Heart left ventricle (tissue), 16 donors: ENCODE results near the gene RCC2. TPM values are rescaled to one million over a fixed set of nuclear protein-coding genes. Genes with fewer than 3 reads are reported as not detected.
"Not testable (repeated sequence)": the region's sequence is repeated elsewhere in the genome, so short reads cannot be mapped to it uniquely, and the experiment has no call there.

Experiments
- ATAC-seq, 4 donors: fragments of 200-7000 bp; cut with Tn5 transposase; one replicate each; pipeline ENCODE4 v1.9.1; 2020 to 2022; ENCODE audit warnings: moderate library complexity in 4 of 4, mild to moderate bottlenecking in 3 of 4, moderate number of reproducible peaks in 1 of 4
- DNase-seq, 5 donors: peaks; one replicate each; pipeline ENCODE4 v3.0.0-alpha.2; 2020
- H3K27ac ChIP-seq, 12 donors: fragments of 200-600 bp; sonication (generic) in 4 of 12; one replicate each; pipeline versions ENCODE4 v1.5.0 to v1.8.0; 2016 to 2022; ENCODE audit warnings: mild to moderate bottlenecking in 2 of 12
- H3K27me3 ChIP-seq, 9 donors: fragments of 200-600 bp; sonication (generic) in 2 of 9; one replicate each; pipeline versions ENCODE4 v1.5.1 to v1.8.0; 2016 to 2022; ENCODE audit warnings: mild to moderate bottlenecking in 3 of 9
- H3K36me3 ChIP-seq, 9 donors: fragments of 200-600 bp; sonication (generic) in 2 of 9; one replicate each; pipeline versions ENCODE4 v1.5.0 to v1.8.0; 2018 to 2022; ENCODE audit warnings: mild to moderate bottlenecking in 2 of 9
- H3K4me1 ChIP-seq, 12 donors: fragments of 200-600 bp; sonication (generic) in 4 of 12; one replicate each; pipeline versions ENCODE4 v1.5.0 to v1.8.0; 2016 to 2022; ENCODE audit warnings: mild to moderate bottlenecking in 3 of 12
- H3K4me3 ChIP-seq, 12 donors: fragments of 200-600 bp; sonication (generic) in 4 of 12; one replicate each; pipeline versions ENCODE4 v1.5.0 to v1.8.0; 2017 to 2022; ENCODE audit warnings: mild to moderate bottlenecking in 9 of 12, moderate library complexity in 4 of 12
- H3K9me3 ChIP-seq, 12 donors: fragments of 200-600 bp; sonication (generic) in 4 of 12; one replicate each; pipeline versions ENCODE4 v1.5.0 to v1.8.0; 2016 to 2022; ENCODE audit warnings: mild to moderate bottlenecking in 1 of 12
- CTCF ChIP-seq, 12 donors: fragments of 200-600 bp; sonication (generic) in 4 of 12; IDR thresholded peaks; one replicate each; pipeline versions ENCODE4 v1.5.0 to v1.8.0; 2018 to 2022; ENCODE audit warnings: antibody characterized with exemption in 12 of 12, mild to moderate bottlenecking in 5 of 12
- POLR2A ChIP-seq, 2 donors: fragments of 450-650 bp; IDR thresholded peaks; one replicate each; pipeline ENCODE4 v1.6.1; 2017; ENCODE audit warnings: antibody characterized with exemption in 2 of 2, mild to moderate bottlenecking in 2 of 2, moderate library complexity in 2 of 2
- WGBS, 4 donors: extraction: QIAGEN DNeasy Blood & Tissue Kit in 2 of 4; methylation state at CpG; one replicate each; pipeline versions ENCODE4 v1.1.5 to v1.1.7; 2013 to 2018; 5-methylcytosine and 5-hydroxymethylcytosine counted together
- intact Hi-C, 10 donors: fragments of 100-400 bp; cut with DNase I; formaldehyde crosslinking; loops; one replicate each; pipeline versions ENCODE4 v1.11.1 to v1.14.2; 2022
- polyA plus RNA-seq, 2 donors: library from polyadenylated mRNA; stranded (reverse); fragments of 200-250 nt; gene quantifications; one replicate each; pipeline ENCODE4 v1.2.3, GENCODE V29; 2013
- total RNA-seq, 9 donors: library from RNA; depleted of rRNA in 2 of 9; stranded (reverse); fragments of >200 nt in 2 of 9; fragmentation: NEBNext Ultra II Directional in 3 of 9; extraction: Animal tissue kit (Norgen Biotek cat#: 25700) in 3 of 9; gene quantifications; one replicate each; pipeline versions ENCODE4 v1.1.0 to v1.2.4, GENCODE V29; 2016 to 2023
- donor health status: ischemic (EF 13 %, LVEDD 7.1; RV severe dilation, severe dysfunction).
- donor health status: healthy with polysubstance abuse.
- donor health status: DM: no; HTN: yes; CAD: no.
- donor health status: DM: no; HTN: no; CAD: no.
- donor health status: ischemic (EF 25% LVEDD 6.9; RV normal size, moderate dysfunction).
- donor health status: ischemic (EF 25% LVEDD 5.7; RV mildly dilated, moderate dysfunction).
- donor health status: healthy.
- donor health status: DM: yes; HTN: yes; CAD: no.
- donor health status: ischemic (EF 35%, LVEDD 5.7; RV mildly dilated, moderate dysfunction).
- donor health status: nonischemic (EF 11% LVEDD 7.7; RV severe dilation, severe dysfunction).
- donor health status: DM: yes; HTN: yes; CAD: no.
- donor health status: PGD.
- donor health status: ischemic (EF 29% LVEDD 5.4; RV normal size, mild dysfunction).
- donor health status: nonischemic (EF 23%, LVEDD 6.1; RV moderate dilation, normal function).

Gene RCC2
- total and polyA plus RNA-seq, 11 donors = 6.1 to 39.1 (median 14.3) TPM

- no peak overlapping the region for H3K4me3 ChIP-seq
- ATAC-seq (no peak), DNase-seq (peak in 1 of 5 donors; percentile 3)
- H3K27ac ChIP-seq = no peak overlapping the region
- 77 to 88% (median 85%) methylated on average over 7 of the region's 7 CpGs for WGBS, 4 donors
- no peaks in the 10 kb centered on the region for H3K36me3 ChIP-seq
- peaks cover 0 to 4% (median 0%) of the 10 kb centered on the region in 12 donors for H3K4me1 ChIP-seq
- H3K9me3 ChIP-seq = no peaks in the 10 kb centered on the region
- intact Hi-C loops = loop anchor here in 2 of 10 donors (5.0 kb wide), 2 partner anchors 59 to 69 kb away; no protein-coding TSS in a partner anchor
- peaks cover 0 to 7% (median 0%) of the 10 kb centered on the region in 9 donors for H3K27me3 ChIP-seq
- TF ChIP-seq POLR2A (IDR thresholded peaks at IDR 0.05) (no peak), CTCF (IDR thresholded peaks at IDR 0.05) (no peak)
Observed at GRCh38 chr1:17480846-17481245, 41.4 kb upstream of the RCC2 start.

- ATAC-seq (peak; percentile 63 to 98 (median 92)), DNase-seq (peak in 2 of 5 donors; percentile 34 to 83)
- H3K4me1 ChIP-seq = peaks cover 0 to 4% (median 0%) of the 10 kb centered on the region in 12 donors
- TF ChIP-seq CTCF (IDR thresholded peaks at IDR 0.05) = no peak
- no peak for TF ChIP-seq POLR2A (IDR thresholded peaks at IDR 0.05)
- no peaks in the 10 kb centered on the region for H3K9me3 ChIP-seq
- H3K4me3 ChIP-seq = no peak overlapping the region
- intact Hi-C loops = loop anchor here in 5 of 10 donors (5.0 kb wide), 1 partner anchor 53 kb away; no protein-coding TSS in a partner anchor
- H3K27ac ChIP-seq = peak overlapping the region in 3 of 12 donors; percentile 29 to 42 (median 30)
- 40 to 52% (median 43%) methylated on average over 3 of the region's 3 CpGs for WGBS, 4 donors
- H3K36me3 ChIP-seq = no peaks in the 10 kb centered on the region
- no peaks in the 10 kb centered on the region for H3K27me3 ChIP-seq
Observed at GRCh38 chr1:17475752-17476151, 36.3 kb upstream of the RCC2 start.

- WGBS, 4 donors = 86 to 92% (median 87%) methylated on average over 20 of the region's 20 CpGs
- H3K36me3 ChIP-seq, H3K27ac ChIP-seq, ATAC-seq, H3K4me3 ChIP-seq, H3K27me3 ChIP-seq, H3K4me1 ChIP-seq, H3K9me3 ChIP-seq: not testable (repeated sequence)
- peak in 1 of 5 donors; percentile 14 for DNase-seq
- intact Hi-C loops = loop anchor here in 5 of 10 donors (5.0 kb wide), 1 partner anchor 53 kb away; no protein-coding TSS in a partner anchor
Observed at GRCh38 chr1:17474836-17475555, 35.5 kb upstream of the RCC2 start.

- 68 to 80% (median 78%) methylated on average over 5 of the region's 5 CpGs for WGBS, 4 donors
- Histone ChIP-seq H3K9me3 (no peaks in the 10 kb centered on the region), H3K4me1 (peaks cover 0 to 4% (median 0%) of the 10 kb centered on the region in 12 donors), H3K27me3 (peaks cover 0 to 9% (median 0%) of the 10 kb centered on the region in 9 donors), H3K4me3 (no peak overlapping the region), H3K36me3 (no peaks in the 10 kb centered on the region), H3K27ac (no peak overlapping the region)
- DNase-seq = no peak
- intact Hi-C loops = no loop called here
- no peak for ATAC-seq
- TF ChIP-seq CTCF (IDR thresholded peaks at IDR 0.05) (no peak), POLR2A (IDR thresholded peaks at IDR 0.05) (no peak)
Observed at GRCh38 chr1:17472814-17473213, 33.3 kb upstream of the RCC2 start.
